Gastroesophageal sphincter (tissue), 4 donors: ENCODE results near the gene TMEM229B. TPM values are rescaled to one million over a fixed set of nuclear protein-coding genes. Genes with fewer than 3 reads are reported as not detected.

ENCODE experiments used
- ATAC-seq: fragments of 150-250 bp; one replicate; pipeline ENCODE4 v1.9.1; 2016; ENCODE audit warnings: mild to moderate bottlenecking, moderate library complexity
- H3K27ac ChIP-seq, 4 donors: fragments of 200-600 bp; sonication (generic) in 3 of 4; 1 replicate in 3 of 4; 2 replicates in 1 of 4; pipeline ENCODE4 v1.5.1; 2016 to 2019
- H3K27me3 ChIP-seq: fragments of 200-600 bp; sonication (generic); one replicate; pipeline ENCODE4 v1.5.1; 2019
- H3K36me3 ChIP-seq, 2 donors: fragments of 200-600 bp; sonication (generic); one replicate each; pipeline ENCODE4 v1.5.1; 2019; ENCODE audit warnings: control low read depth in 1 of 2
- H3K4me1 ChIP-seq, 3 donors: fragments of 200-600 bp; sonication (generic); 1 replicate in 2 of 3; 2 replicates in 1 of 3; pipeline ENCODE4 v1.5.1; 2016 to 2019; ENCODE audit warnings: control low read depth in 2 of 3
- H3K4me3 ChIP-seq, 2 donors: fragments of 200-600 bp; sonication (generic); one replicate each; pipeline ENCODE4 v1.5.1; 2019; ENCODE audit warnings: mild to moderate bottlenecking in 1 of 2, moderate library complexity in 1 of 2
- H3K9me3 ChIP-seq, 3 donors: fragments of 200-600 bp; sonication (generic); one replicate each; pipeline ENCODE4 v1.5.1; 2017 to 2019; ENCODE audit warnings: control low read depth in 2 of 3
- CTCF ChIP-seq, 4 experiments: fragments of 200-600 bp in 2 of 4; fragments of 450-650 bp in 2 of 4; sonication (generic) in 1 of 4; IDR thresholded peaks; one replicate each; pipeline ENCODE4 v1.5.1; 2017 to 2019; ENCODE audit warnings: antibody characterized with exemption in 4 of 4, mild to moderate bottlenecking in 2 of 4, moderate library complexity in 2 of 4
- EP300 ChIP-seq: sonication (generic); formaldehyde crosslinking; IDR thresholded peaks from one replicate; pipeline ENCODE4 v1.6.1; 2017; ENCODE audit warnings: antibody characterized with exemption, mild to moderate bottlenecking
- POLR2A ChIP-seq, 2 donors: fragments of 450-650 bp; IDR thresholded peaks; one replicate each; pipeline ENCODE4 v1.6.1; 2017; ENCODE audit warnings: antibody characterized with exemption in 2 of 2, mild to moderate bottlenecking in 2 of 2, moderate library complexity in 1 of 2
- POLR2AphosphoS5 ChIP-seq: sonication (generic); formaldehyde crosslinking; IDR thresholded peaks from one replicate; pipeline ENCODE4 v1.6.1; 2017; ENCODE audit warnings: antibody characterized with exemption
- WGBS, 2 donors: methylation state at CpG; one replicate each; pipeline ENCODE4 v1.1.5; 2018; ENCODE audit warnings: low coverage in 1 of 2; 5-methylcytosine and 5-hydroxymethylcytosine counted together
- total RNA-seq, 4 donors: library from RNA; depleted of rRNA; stranded (reverse); fragments of >200 nt; gene quantifications; one replicate each; pipeline ENCODE4 v1.1.0, GENCODE V29; 2016

TMEM229B gene
- total RNA-seq, 4 donors from 2014 or later, result 0.94 to 3.9 (median 2.5) TPM

- no peak for ATAC-seq
- 66 to 67% methylated on average over 3 of the region's 3 CpGs for WGBS, 2 donors
These were observed 20.4 kb upstream of the TMEM229B start for GRCh38 chr14:67508956-67509355.

GRCh38 chr14:67505254-67505653 lies 16.7 kb upstream of the TMEM229B start:
- Histone ChIP-seq H3K27ac (no peak overlapping the region), H3K4me1 (no peaks in the 10 kb centered on the region), H3K9me3 (no peaks in the 10 kb centered on the region), H3K36me3 (no peaks in the 10 kb centered on the region), H3K4me3 (no peak overlapping the region), H3K27me3 (no peaks in the 10 kb centered on the region)
- ATAC-seq, result no peak
- WGBS, 2 donors, result no CpG with 5 or more reads among the region's 1 CpG
- TF ChIP-seq EP300 (no peak), POLR2AphosphoS5 (no peak), CTCF (IDR thresholded peaks at IDR 0.05) (no peak), POLR2A (IDR thresholded peaks at IDR 0.05) (no peak)

More at GRCh38 chr14:67508956-67509355, 20.4 kb upstream of the TMEM229B start:
- no peaks in the 10 kb centered on the region for H3K36me3 ChIP-seq
- H3K27me3 ChIP-seq, result no peaks in the 10 kb centered on the region
- H3K27ac ChIP-seq, result no peak overlapping the region
- peaks cover 0 to 3% (median 0%) of the 10 kb centered on the region in 3 donors for H3K4me1 ChIP-seq
- no peak for TF ChIP-seq CTCF (IDR thresholded peaks at IDR 0.05)
- no peak for TF ChIP-seq POLR2AphosphoS5
- no peak for TF ChIP-seq EP300
- TF ChIP-seq POLR2A (IDR thresholded peaks at IDR 0.05), result no peak
- H3K9me3 ChIP-seq, result no peaks in the 10 kb centered on the region
- no peak overlapping the region for H3K4me3 ChIP-seq

- no peak overlapping the region for H3K27ac ChIP-seq
- no peaks in the 10 kb centered on the region for H3K9me3 ChIP-seq
- no peaks in the 10 kb centered on the region for H3K4me1 ChIP-seq
- no peaks in the 10 kb centered on the region for H3K36me3 ChIP-seq
- ATAC-seq, result no peak
- no peak overlapping the region for H3K4me3 ChIP-seq
- TF ChIP-seq EP300 (no peak), CTCF (IDR thresholded peaks at IDR 0.05) (no peak), POLR2AphosphoS5 (no peak), POLR2A (IDR thresholded peaks at IDR 0.05) (no peak)
- H3K27me3 ChIP-seq, result no peaks in the 10 kb centered on the region
- WGBS, 2 donors, result 69 to 74% methylated on average over 5 to 7 of the region's 7 CpGs
These were observed 14.8 kb upstream of the TMEM229B start for GRCh38 chr14:67503331-67503730.

- Histone ChIP-seq H3K36me3 (no peaks in the 10 kb centered on the region), H3K4me3 (no peak overlapping the region), H3K4me1 (no peaks in the 10 kb centered on the region), H3K27ac (no peak overlapping the region), H3K9me3 (no peaks in the 10 kb centered on the region), H3K27me3 (no peaks in the 10 kb centered on the region)
- ATAC-seq, result no peak
- TF ChIP-seq EP300 (no peak), CTCF (IDR thresholded peaks at IDR 0.05) (no peak), POLR2AphosphoS5 (no peak), POLR2A (IDR thresholded peaks at IDR 0.05) (no peak)
- 43 to 55% methylated on average over 6 of the region's 6 CpGs for WGBS, 2 donors
These were observed 14.3 kb upstream of the TMEM229B start for GRCh38 chr14:67502867-67503266.

GRCh38 chr14:67501670-67502069 lies 13.1 kb upstream of the TMEM229B start:
- Histone ChIP-seq H3K27ac (no peak overlapping the region), H3K4me1 (no peaks in the 10 kb centered on the region), H3K4me3 (no peak overlapping the region), H3K9me3 (no peaks in the 10 kb centered on the region), H3K27me3 (no peaks in the 10 kb centered on the region), H3K36me3 (no peaks in the 10 kb centered on the region)
- 67 to 76% methylated on average over 3 to 4 of the region's 4 CpGs for WGBS, 2 donors
- ATAC-seq, result no peak
- no peak for TF ChIP-seq POLR2A (IDR thresholded peaks at IDR 0.05)
- TF ChIP-seq POLR2AphosphoS5, result no peak
- TF ChIP-seq EP300, result no peak
- no peak for TF ChIP-seq CTCF (IDR thresholded peaks at IDR 0.05)
